EH (cell line): Measurements from ENCODE around the gene HIVEP1.

ENCODE experiments used
- DNase-seq: peaks from one replicate; pipeline ENCODE4 v3.0.0-alpha.2; 2015; ENCODE audit warnings: low read depth

Gene HIVEP1

GRCh38 chr6:12012038-12012557, at the start of gene HIVEP1:
TSS of gene HIVEP1 (plus strand) at chr6:12012312. CDS start at chr6:12015629, 3,317 bp downstream.
- DNase-seq = peak; percentile 39

GRCh38 chr6:11963756-11964500, 48.2 kb upstream of the HIVEP1 start:
- no peak for DNase-seq

- DNase-seq = no peak
These were observed 47.3 kb upstream of the HIVEP1 start for GRCh38 chr6:11964729-11965335.

- no peak for DNase-seq
These were observed 46.6 kb upstream of the HIVEP1 start for GRCh38 chr6:11965499-11965898.

- no peak for DNase-seq
These were observed 43.8 kb upstream of the HIVEP1 start for GRCh38 chr6:11968241-11968806.

GRCh38 chr6:11969092-11969491, 43.0 kb upstream of the HIVEP1 start:
- peak; percentile 80 for DNase-seq

- DNase-seq = no peak
These were observed 42.0 kb upstream of the HIVEP1 start for GRCh38 chr6:11970114-11970513.

GRCh38 chr6:11971154-11971553, 41.0 kb upstream of the HIVEP1 start:
- DNase-seq = peak; percentile 95

- DNase-seq = no peak
These were observed 39.8 kb upstream of the HIVEP1 start for GRCh38 chr6:11972270-11972669.

- DNase-seq = peak; percentile 21
These were observed 39.3 kb upstream of the HIVEP1 start for GRCh38 chr6:11972806-11973205.

- DNase-seq = no peak
These were observed 38.9 kb upstream of the HIVEP1 start for GRCh38 chr6:11973238-11973637.

- peak; percentile 84 for DNase-seq
These were observed 38.0 kb upstream of the HIVEP1 start for GRCh38 chr6:11974089-11974488.

GRCh38 chr6:11975353-11975977, 36.6 kb upstream of the HIVEP1 start:
- no peak for DNase-seq

GRCh38 chr6:11976489-11976888, 35.6 kb upstream of the HIVEP1 start:
- no peak for DNase-seq

- no peak for DNase-seq
These were observed 34.9 kb upstream of the HIVEP1 start for GRCh38 chr6:11977193-11977592.

- no peak for DNase-seq
These were observed 34.4 kb upstream of the HIVEP1 start for GRCh38 chr6:11977738-11978137.

- DNase-seq = no peak
These were observed 33.7 kb upstream of the HIVEP1 start for GRCh38 chr6:11978169-11978987.

GRCh38 chr6:11979866-11980265, 32.2 kb upstream of the HIVEP1 start:
- no peak for DNase-seq

GRCh38 chr6:11983306-11983705, 28.8 kb upstream of the HIVEP1 start:
- DNase-seq = no peak

GRCh38 chr6:11987386-11987785, 24.7 kb upstream of the HIVEP1 start:
- peak; percentile 22 for DNase-seq

GRCh38 chr6:11989386-11989785, 22.7 kb upstream of the HIVEP1 start:
- DNase-seq = peak; percentile 60

GRCh38 chr6:11992086-11992485, 20.0 kb upstream of the HIVEP1 start:
- no peak for DNase-seq
